Left hindlimb (tissue), 1 donor: ENCODE measurements around the gene PCDHGB2.
"Not testable (repeated sequence)": the region's sequence is repeated elsewhere in the genome, so short reads cannot be mapped to it uniquely, and the experiment has no call there.

Source experiments
- DNase-seq: peaks from one replicate; pipeline ENCODE4 v3.0.0-alpha.2; 2018

The PCDHGB2 gene

GRCh38 chr5:141351591-141351990, 8.2 kb upstream of the PCDHGB2 start:
- DNase-seq, result no peak

- DNase-seq, result no peak
Observed at GRCh38 chr5:141354900-141355469, 4.8 kb upstream of the PCDHGB2 start, which contains the start of gene PCDHGA4. Gene PCDHGA4 (plus strand): TSS chr5:141355021. CDS start chr5:141355108, 87 bp downstream.

DNA sequence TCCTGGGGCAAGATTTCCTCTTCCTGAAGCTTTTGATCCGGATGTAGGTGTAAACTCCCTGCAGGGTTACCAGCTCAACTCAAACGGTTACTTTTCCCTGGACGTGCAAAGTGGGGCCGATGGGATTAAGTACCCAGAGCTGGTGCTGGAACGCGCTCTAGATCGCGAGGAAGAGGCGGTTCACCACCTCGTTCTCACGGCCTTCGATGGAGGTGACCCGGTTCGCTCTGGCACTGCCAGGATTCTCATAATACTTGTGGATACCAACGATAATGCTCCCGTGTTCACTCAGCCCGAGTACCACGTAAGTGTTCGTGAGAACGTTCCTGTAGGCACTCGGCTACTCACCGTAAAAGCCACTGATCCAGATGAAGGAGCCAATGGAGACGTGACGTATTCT, 4.2 kb upstream of the PCDHGB2 start:
- no peak for DNase-seq

- DNase-seq, result no peak
Observed at GRCh38 chr5:141356133-141356532, 3.7 kb upstream of the PCDHGB2 start.

DNA sequence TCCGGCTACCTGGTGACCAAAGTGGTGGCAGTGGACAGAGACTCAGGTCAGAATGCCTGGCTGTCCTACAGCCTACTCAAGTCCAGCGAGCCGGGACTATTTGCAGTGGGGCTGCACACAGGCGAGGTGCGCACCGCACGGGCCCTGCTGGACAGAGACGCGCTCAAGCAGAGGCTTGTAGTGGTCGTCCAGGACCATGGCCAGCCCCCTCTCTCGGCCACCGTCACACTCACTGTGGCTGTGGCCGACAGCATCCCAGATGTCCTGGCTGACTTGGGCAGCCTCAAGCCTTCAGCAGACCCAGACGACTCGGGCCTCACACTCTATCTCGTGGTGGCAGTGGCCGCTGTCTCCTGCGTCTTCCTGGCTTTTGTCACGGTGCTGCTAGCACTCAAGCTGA, 2.8 kb upstream of the PCDHGB2 start:
- DNase-seq, result no peak

- no peak for DNase-seq
Observed at GRCh38 chr5:141360685-141361084, 891 bp downstream of the PCDHGB2 start.

- no peak for DNase-seq
Observed at GRCh38 chr5:141362719-141363118, 2.9 kb downstream of the PCDHGB2 start.

DNA sequence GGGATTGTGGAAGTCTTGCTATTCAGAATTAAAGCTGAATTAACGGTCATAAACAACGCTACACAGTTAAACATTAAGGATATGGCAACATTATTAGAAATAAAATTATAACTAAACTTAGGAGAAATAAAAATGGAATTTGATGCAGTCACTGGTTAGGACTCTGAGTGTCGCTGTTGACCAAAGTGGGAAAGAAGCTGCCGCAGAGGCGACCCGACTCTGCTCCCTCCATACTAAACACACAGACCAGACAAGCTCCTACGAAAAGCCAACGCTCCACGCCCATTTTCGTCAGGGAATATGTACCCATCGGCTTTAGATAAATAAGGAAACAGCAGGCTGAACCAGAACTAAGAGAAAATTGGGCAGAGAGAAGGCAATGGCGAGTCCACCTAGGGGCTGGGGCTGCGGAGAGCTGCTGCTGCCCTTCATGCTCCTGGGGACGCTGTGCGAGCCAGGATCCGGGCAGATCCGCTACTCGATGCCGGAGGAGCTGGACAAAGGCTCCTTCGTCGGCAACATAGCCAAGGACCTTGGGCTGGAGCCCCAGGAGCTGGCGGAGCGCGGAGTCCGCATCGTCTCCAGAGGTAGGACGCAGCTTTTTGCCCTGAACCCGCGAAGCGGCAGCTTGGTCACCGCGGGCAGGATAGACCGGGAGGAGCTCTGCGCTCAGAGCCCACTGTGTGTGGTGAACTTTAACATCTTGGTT, 4.3 kb downstream of the PCDHGB2 start, which contains the start of gene PCDHGA5:
PCDHGA5 (plus strand) TSS at position 211 of the 709 bp plus-strand sequence; CDS start at position 380, 169 bp downstream.
- no peak for DNase-seq

GRCh38 chr5:141366016-141366896, 6.5 kb downstream of the PCDHGB2 start:
- DNase-seq, result no peak

- no peak for DNase-seq
Observed at GRCh38 chr5:141369994-141370848, 10.4 kb downstream of the PCDHGB2 start, which contains the start of gene PCDHGB3. Gene PCDHGB3 (plus strand): TSS chr5:141370242. CDS start chr5:141370395, 153 bp downstream.

DNA sequence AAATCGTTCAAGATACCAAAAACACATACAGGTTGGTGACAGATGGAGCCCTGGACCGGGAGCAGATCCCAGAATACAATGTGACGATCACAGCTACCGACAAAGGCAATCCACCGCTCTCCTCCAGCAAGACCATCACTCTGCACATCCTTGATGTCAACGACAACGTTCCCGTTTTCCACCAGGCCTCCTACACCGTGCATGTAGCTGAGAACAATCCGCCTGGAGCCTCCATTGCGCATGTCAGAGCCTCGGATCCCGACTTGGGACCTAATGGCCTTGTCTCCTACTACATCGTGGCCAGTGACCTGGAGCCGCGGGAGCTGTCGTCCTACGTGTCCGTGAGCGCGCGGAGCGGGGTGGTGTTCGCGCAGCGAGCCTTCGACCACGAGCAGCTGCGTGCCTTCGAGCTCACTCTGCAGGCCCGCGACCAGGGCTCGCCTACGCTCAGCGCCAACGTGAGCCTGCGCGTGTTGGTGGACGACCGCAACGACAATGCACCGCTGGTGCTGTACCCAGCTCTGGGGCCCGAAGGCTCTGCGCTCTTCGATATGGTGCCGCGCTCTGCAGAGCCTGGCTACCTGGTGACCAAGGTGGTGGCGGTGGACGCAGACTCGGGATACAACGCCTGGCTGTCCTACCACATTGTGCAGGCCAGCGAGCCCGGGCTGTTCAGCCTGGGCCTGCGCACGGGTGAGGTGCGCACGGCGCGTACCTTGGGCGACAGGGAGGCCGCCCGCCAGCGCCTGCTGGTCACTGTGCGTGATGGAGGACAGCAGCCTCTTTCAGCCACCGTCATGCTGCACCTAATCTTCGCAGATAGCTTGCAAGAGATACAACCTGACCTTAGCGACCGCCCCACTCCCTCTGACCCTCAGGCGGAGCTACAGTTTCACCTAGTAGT, 12.0 kb downstream of the PCDHGB2 start:
- DNase-seq, result no peak

GRCh38 chr5:141373673-141374317, 14.0 kb downstream of the PCDHGB2 start, which contains the start of gene PCDHGA6:
Gene PCDHGA6 (plus strand): TSS chr5:141373891. CDS start chr5:141374084, 193 bp downstream.
- DNase-seq, result no peak

GRCh38 chr5:141374627-141375026, 14.8 kb downstream of the PCDHGB2 start:
- DNase-seq, result no peak

DNA sequence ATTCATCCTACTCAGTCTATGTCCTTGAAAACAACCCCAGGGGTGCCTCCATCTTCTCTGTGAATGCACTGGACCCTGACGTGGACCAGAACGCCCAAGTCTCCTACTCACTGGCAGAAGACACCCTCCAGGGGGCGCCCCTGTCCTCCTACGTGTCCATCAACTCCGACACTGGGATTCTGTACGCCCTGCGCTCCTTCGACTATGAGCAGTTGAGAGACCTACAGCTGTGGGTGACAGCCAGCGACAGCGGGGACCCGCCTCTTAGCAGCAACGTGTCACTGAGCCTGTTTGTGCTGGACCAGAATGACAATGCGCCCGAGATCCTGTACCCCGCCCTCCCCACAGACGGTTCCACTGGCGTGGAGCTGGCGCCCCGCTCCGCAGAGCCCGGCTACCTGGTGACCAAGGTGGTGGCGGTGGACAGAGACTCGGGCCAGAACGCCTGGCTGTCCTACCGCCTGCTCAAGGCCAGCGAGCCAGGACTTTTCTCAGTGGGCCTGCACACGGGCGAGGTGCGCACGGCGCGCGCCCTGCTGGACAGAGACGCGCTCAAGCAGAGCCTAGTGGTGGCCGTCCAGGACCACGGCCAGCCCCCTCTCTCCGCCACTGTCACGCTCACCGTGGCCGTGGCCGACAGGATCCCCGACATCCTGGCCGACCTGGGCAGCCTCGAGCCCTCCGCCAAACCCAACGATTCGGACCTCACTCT, 15.8 kb downstream of the PCDHGB2 start:
- not testable (repeated sequence) for DNase-seq

- DNase-seq, result no peak
Observed at GRCh38 chr5:141382469-141383294, 22.9 kb downstream of the PCDHGB2 start, which contains the start of gene PCDHGA7. Gene PCDHGA7 (plus strand): TSS chr5:141382742. CDS start chr5:141382900, 158 bp downstream.

DNA sequence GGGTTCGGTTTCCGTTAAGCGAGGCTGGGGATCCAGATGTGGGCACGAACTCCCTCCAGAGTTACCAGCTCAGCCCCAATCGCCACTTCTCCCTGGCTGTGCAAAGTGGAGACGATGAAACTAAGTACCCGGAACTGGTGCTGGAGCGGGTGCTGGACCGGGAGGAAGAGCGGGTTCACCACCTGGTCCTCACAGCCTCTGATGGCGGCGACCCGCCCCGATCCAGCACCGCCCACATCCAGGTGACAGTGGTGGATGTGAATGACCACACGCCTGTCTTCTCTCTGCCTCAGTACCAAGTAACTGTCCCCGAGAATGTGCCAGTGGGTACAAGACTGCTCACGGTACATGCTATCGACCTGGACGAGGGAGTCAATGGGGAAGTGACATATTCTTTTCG, 23.6 kb downstream of the PCDHGB2 start:
- DNase-seq, result no peak

GRCh38 chr5:141384471-141385267, 24.9 kb downstream of the PCDHGB2 start:
- DNase-seq, result no peak
